ENCODE data around the gene DNM1L.
A peak's percentile ranks its signal among the peaks of the same experiment; 100 is the strongest.

The DNM1L gene

DNA sequence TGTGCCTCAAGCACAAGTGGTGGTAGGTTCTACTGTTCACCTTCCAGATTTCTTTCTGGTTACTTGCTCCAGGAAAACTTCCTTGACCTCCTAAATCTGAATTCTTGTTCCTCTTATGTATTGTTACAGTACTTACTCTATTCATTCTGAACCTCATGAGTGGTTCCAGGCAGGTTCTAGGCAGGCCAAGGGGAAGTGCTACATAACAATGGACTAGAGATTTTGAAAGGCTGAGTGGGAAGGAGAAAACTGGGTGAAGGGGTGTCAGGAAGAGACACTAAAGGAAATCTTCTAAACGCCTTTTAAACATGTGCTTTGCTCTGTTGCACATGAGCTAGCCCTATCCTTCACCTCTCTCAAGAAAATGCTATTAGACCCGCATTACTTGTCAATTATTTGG, 75.0 kb downstream of the DNM1L start:
- Histone ChIP-seq H3K4me1 (ENCODE audit: insufficient read depth, low read length, severe bottlenecking) (peaks cover 15% of the 10 kb centered on the region), H3K4me3 (ENCODE audit: low read depth, low read length, poor library complexity, severe bottlenecking) (peak overlapping the region; percentile 81), H3K9me3 (ENCODE audit: low read length) (no peaks in the 10 kb centered on the region), H3K9me2 (ENCODE audit: low read depth, low read length) (no peaks in the 10 kb centered on the region), H3F3A (ENCODE audit: insufficient read depth, low read length) (no peaks in the 10 kb centered on the region), H3K36me3 (ENCODE audit: insufficient read depth, low read length) (peaks cover 49% of the 10 kb centered on the region), H3K4me2 (ENCODE audit: low read length) (peak overlapping the region; percentile 95), H3K27me3 (ENCODE audit: insufficient read depth, low read length) (no peaks in the 10 kb centered on the region), H3K27ac (ENCODE audit: low read depth, low read length, poor library complexity, severe bottlenecking) (peak overlapping the region; percentile 20), H3K79me2 (ENCODE audit: insufficient read depth, low read length) (no peaks in the 10 kb centered on the region), H3K9ac (ENCODE audit: low read length) (peak overlapping the region; percentile 83; the same call in 1 of the 2 replicates), H4K20me1 (ENCODE audit: insufficient read depth, low read length) (no peaks in the 10 kb centered on the region), H2AFZ (ENCODE audit: low read length) (no peak overlapping the region)
- TF ChIP-seq EZH2 (IDR thresholded peaks at IDR 0.05; ENCODE audit: borderline replicate concordance, low read length): no peak
- TF ChIP-seq, protein P1, sequence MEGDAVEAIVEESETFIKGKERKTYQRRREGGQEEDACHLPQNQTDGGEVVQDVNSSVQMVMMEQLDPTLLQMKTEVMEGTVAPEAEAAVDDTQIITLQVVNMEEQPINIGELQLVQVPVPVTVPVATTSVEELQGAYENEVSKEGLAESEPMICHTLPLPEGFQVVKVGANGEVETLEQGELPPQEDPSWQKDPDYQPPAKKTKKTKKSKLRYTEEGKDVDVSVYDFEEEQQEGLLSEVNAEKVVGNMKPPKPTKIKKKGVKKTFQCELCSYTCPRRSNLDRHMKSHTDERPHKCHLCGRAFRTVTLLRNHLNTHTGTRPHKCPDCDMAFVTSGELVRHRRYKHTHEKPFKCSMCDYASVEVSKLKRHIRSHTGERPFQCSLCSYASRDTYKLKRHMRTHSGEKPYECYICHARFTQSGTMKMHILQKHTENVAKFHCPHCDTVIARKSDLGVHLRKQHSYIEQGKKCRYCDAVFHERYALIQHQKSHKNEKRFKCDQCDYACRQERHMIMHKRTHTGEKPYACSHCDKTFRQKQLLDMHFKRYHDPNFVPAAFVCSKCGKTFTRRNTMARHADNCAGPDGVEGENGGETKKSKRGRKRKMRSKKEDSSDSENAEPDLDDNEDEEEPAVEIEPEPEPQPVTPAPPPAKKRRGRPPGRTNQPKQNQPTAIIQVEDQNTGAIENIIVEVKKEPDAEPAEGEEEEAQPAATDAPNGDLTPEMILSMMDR (IDR thresholded peaks at IDR 0.05; ENCODE audit: low read length): no peak

- Histone ChIP-seq H3K27me3 (ENCODE audit: insufficient read depth, low read length) (no peaks in the 10 kb centered on the region), H3K4me1 (ENCODE audit: insufficient read depth, low read length, severe bottlenecking) (peaks cover 15% of the 10 kb centered on the region), H4K20me1 (ENCODE audit: insufficient read depth, low read length) (no peaks in the 10 kb centered on the region), H3K9me2 (ENCODE audit: low read depth, low read length) (no peaks in the 10 kb centered on the region), H3K4me3 (ENCODE audit: low read depth, low read length, poor library complexity, severe bottlenecking) (peak overlapping the region; percentile 81), H3K4me2 (ENCODE audit: low read length) (peak overlapping the region; percentile 95), H3K9ac (ENCODE audit: low read length) (peak overlapping the region; percentile 83), H3K36me3 (ENCODE audit: insufficient read depth, low read length) (peaks cover 38% of the 10 kb centered on the region), H3K27ac (ENCODE audit: low read depth, low read length, poor library complexity, severe bottlenecking) (peak overlapping the region; percentile 74), H3K79me2 (ENCODE audit: insufficient read depth, low read length) (no peaks in the 10 kb centered on the region), H3F3A (ENCODE audit: insufficient read depth, low read length) (no peaks in the 10 kb centered on the region), H2AFZ (ENCODE audit: low read length) (no peak overlapping the region), H3K9me3 (ENCODE audit: low read length) (no peaks in the 10 kb centered on the region)
- TF ChIP-seq EZH2 (IDR thresholded peaks at IDR 0.05; ENCODE audit: borderline replicate concordance, low read length): no peak
- TF ChIP-seq, protein P1 (IDR thresholded peaks at IDR 0.05; ENCODE audit: low read length): peak; percentile 90
Measured at GRCh38 chr12:32755051-32755653, 76.1 kb downstream of the DNM1L start.

- peak within 1 kb of the TSS; percentile 95 for H3K4me2 ChIP-seq (ENCODE audit: low read length)
- H3K79me2 ChIP-seq (ENCODE audit: insufficient read depth, low read length): no peaks in the 10 kb centered on the region
- no peaks in the 10 kb centered on the region for H3K9me2 ChIP-seq (ENCODE audit: low read depth, low read length)
- H3K4me1 ChIP-seq (ENCODE audit: insufficient read depth, low read length, severe bottlenecking): peaks cover 15% of the 10 kb centered on the region
- H3K36me3 ChIP-seq (ENCODE audit: insufficient read depth, low read length): peaks cover 32% of the 10 kb centered on the region
- no peaks in the 10 kb centered on the region for H3F3A ChIP-seq (ENCODE audit: insufficient read depth, low read length)
- no peaks in the 10 kb centered on the region for H3K27me3 ChIP-seq (ENCODE audit: insufficient read depth, low read length)
- no peaks in the 10 kb centered on the region for H3K9me3 ChIP-seq (ENCODE audit: low read length)
- no peaks in the 10 kb centered on the region for H4K20me1 ChIP-seq (ENCODE audit: insufficient read depth, low read length)
- peak within 1 kb of the TSS; percentile 83 for H3K9ac ChIP-seq (ENCODE audit: low read length)
- peak within 1 kb of the TSS; percentile 88 for H2AFZ ChIP-seq (ENCODE audit: low read length)
- TF ChIP-seq EZH2 (IDR thresholded peaks at IDR 0.05; ENCODE audit: borderline replicate concordance, low read length): no peak
- TF ChIP-seq, protein P1 (IDR thresholded peaks at IDR 0.05; ENCODE audit: low read length): peak; percentile 90
- H3K27ac ChIP-seq (ENCODE audit: low read depth, low read length, poor library complexity, severe bottlenecking): peak within 1 kb of the TSS; percentile 74
- H3K4me3 ChIP-seq (ENCODE audit: low read depth, low read length, poor library complexity, severe bottlenecking): peak within 1 kb of the TSS; percentile 81
Measured at GRCh38 chr12:32755654-32756475, 76.8 kb downstream of the DNM1L start, which contains the start of gene YARS2. TSS of gene YARS2 (minus strand) at chr12:32755897. CDS start at chr12:32755874, 23 bp downstream.
